Motor neuron (in vitro differentiated cells): ENCODE measurements around the gene SDHB. TPM values are rescaled to one million over a fixed set of nuclear protein-coding genes. Genes with fewer than 3 reads are reported as not detected.
A peak's percentile ranks its signal among the peaks of the same experiment; 100 is the strongest.

Source experiments
- ATAC-seq, 8 experiments: fragments of 200-7000 bp; cut with Tn5 transposase; replicated peaks in 6 of 8; 2 replicates each; pipeline ENCODE4 v1.8.0; 2021; ENCODE audit warnings: mild to moderate bottlenecking in 8 of 8, moderate library complexity in 8 of 8
- H3K27ac ChIP-seq, 2 donors: fragments of 250-450 bp; sonication (Bioruptor Pico); 2 replicates each; pipeline ENCODE4 v1.9.0; 2021; ENCODE audit warnings: antibody characterized with exemption in 2 of 2, mild to moderate bottlenecking in 2 of 2, moderate library complexity in 1 of 2
- H3K4me1 ChIP-seq, 2 donors: fragments of 250-450 bp; sonication (Bioruptor Pico); replicated peaks in 1 of 2; 2 replicates each; pipeline ENCODE4 v1.6.1; 2021; ENCODE audit warnings: antibody characterized with exemption in 2 of 2, mild to moderate bottlenecking in 2 of 2, moderate library complexity in 1 of 2
- H3K4me3 ChIP-seq, 5 donors: fragments of 250-450 bp; sonication (Bioruptor Pico); 2 replicates each; pipeline ENCODE4 v1.9.0; 2021; ENCODE audit warnings: antibody characterized with exemption in 5 of 5, mild to moderate bottlenecking in 5 of 5, moderate library complexity in 4 of 5
- WGBS, 10 experiments: fragments of 450-650 bp; shearing (Covaris generic); methylation state at CpG; one replicate each; pipeline ENCODE4 v1.0.0; 2022; 5-methylcytosine and 5-hydroxymethylcytosine counted together
- in situ Hi-C, 9 experiments: fragments of 400-800 bp; cut with MboI; loops; one replicate each; pipeline ENCODE4 v1.15.0; 2021; ENCODE audit warnings: low sequenced_read_pairs in 9 of 9, low pct_unique_long_range_greater_than_20kb in 2 of 9; ENCODE audit not compliant: unreplicated experiment in 9 of 9
- total RNA-seq, 8 experiments: library from RNA; unstranded; fragments of 300-600 nt; gene quantifications; 2 replicates each; pipeline versions ENCODE4 v1.2.3 to v1.2.4, GENCODE V29; 2022

Gene SDHB
- total RNA-seq, 8 experiments from 2014 or later: 75.1 to 161 (median 96.1) TPM

DNA sequence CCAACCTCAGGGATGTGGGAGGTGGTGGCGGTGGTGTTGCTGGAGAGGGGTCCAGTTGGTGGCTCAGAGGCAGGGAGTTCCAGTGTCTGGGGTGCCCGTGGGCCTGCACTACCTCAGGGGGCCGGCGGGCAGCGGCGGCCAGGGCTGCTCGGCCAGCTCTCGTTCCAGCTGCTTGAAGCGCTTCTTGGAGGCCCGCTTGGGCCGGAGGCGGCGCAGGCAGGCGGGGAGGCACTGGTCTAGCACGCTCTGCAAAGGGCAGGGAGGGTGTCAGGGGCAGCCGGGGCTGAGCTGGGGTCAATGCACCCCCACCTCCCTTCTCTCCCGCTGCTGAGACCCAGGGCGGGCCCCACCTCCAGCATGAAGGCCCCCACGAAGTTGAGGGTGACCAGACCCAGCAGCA is 67.7 kb downstream of the SDHB start:
- H3K4me1 ChIP-seq: no peaks in the 10 kb centered on the region
- WGBS, 10 experiments: 55% methylated on average over 5 of the region's 19 CpGs; no CpG with 5 or more reads in 9 of the 10 experiments
- in situ Hi-C loops: no loop called here
- peak in 4 of 8 experiments; percentile 4 to 18 (median 10) for ATAC-seq
- no peak overlapping the region for H3K27ac ChIP-seq
- no peak overlapping the region for H3K4me3 ChIP-seq

GRCh38 chr1:16984717-16985116 is 69.1 kb downstream of the SDHB start:
- peak in 5 of 8 experiments; percentile 15 to 47 (median 35) for ATAC-seq
- Histone ChIP-seq H3K4me3 (no peak overlapping the region), H3K4me1 (peaks cover 3 to 7% of the 10 kb centered on the region in 2 donors), H3K27ac (no peak overlapping the region)
- in situ Hi-C loops: no loop called here
- 50 to 75% (median 60%) methylated on average over 1 to 4 of the region's 7 CpGs; no CpG with 5 or more reads in 7 of the 10 experiments for WGBS, 10 experiments

GRCh38 chr1:16983649-16984048 is 70.2 kb downstream of the SDHB start:
- ATAC-seq: no peak
- Histone ChIP-seq H3K4me3 (no peak overlapping the region), H3K4me1 (peaks cover 14 to 18% of the 10 kb centered on the region in 2 donors), H3K27ac (no peak overlapping the region)
- 92 to 100% (median 100%) methylated on average over 1 to 2 of the region's 4 CpGs; no CpG with 5 or more reads in 7 of the 10 experiments for WGBS, 10 experiments
- in situ Hi-C loops: no loop called here

DNA sequence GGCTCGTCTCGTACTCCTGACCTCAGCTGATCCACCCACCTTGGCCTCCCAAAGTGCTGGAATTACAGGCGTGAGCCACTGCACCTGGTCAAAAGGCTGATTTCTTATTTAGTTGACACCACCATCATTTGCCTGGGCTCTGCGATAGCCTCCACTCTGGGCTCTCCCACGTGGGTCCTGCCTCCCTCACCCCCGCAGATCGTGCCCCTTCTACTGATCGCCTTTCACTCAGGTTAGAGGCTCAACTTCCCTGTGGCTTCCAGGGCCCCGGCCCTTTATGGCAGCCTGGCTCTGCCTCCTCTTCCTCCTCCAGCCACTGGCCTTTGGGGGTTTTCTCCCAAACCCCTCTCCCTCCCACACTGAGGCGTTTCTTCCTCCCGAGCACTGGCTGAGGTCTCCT is 70.9 kb downstream of the SDHB start:
- no peak overlapping the region for H3K27ac ChIP-seq
- no peak overlapping the region for H3K4me3 ChIP-seq
- 60 to 100% (median 80%) methylated on average over 2 to 10 of the region's 11 CpGs; no CpG with 5 or more reads in 1 of the 10 experiments for WGBS, 10 experiments
- in situ Hi-C loops: no loop called here
- ATAC-seq: no peak
- H3K4me1 ChIP-seq: peaks cover 14 to 23% of the 10 kb centered on the region in 2 donors

DNA sequence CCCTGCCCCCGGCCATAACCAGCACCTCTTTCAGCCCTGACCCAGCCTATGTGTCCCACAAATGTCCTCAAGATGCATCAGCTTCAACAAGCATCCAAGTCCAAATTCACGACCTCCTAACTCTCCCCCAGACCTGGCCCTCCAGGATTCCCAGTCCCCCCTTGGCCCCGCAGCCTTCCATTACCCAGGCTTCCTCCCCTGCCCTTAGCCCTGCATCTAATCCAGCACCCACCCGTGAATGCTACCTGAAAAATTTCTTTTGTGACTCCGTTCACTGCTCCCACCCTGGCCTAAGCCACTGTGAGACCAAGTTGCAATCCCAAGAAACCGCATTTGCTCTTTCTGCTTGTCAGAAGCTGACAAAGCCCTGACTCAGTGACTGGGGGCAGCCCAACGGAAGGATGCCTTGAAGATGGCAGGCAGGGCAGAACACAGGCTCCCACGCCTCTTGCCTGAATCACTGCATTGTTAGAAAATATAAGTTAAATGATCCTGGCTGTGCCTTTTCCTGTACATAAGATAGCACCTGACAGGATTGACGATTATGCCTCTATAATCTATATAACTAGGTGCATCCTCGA is 72.5 kb downstream of the SDHB start:
- in situ Hi-C loops: no loop called here
- Histone ChIP-seq H3K4me1 (peaks cover 14 to 23% of the 10 kb centered on the region in 2 donors), H3K27ac (no peak overlapping the region), H3K4me3 (no peak overlapping the region)
- WGBS, 10 experiments: 17 to 100% (median 90%) methylated on average over 1 to 9 of the region's 10 CpGs; no CpG with 5 or more reads in 1 of the 10 experiments
- no peak for ATAC-seq

DNA sequence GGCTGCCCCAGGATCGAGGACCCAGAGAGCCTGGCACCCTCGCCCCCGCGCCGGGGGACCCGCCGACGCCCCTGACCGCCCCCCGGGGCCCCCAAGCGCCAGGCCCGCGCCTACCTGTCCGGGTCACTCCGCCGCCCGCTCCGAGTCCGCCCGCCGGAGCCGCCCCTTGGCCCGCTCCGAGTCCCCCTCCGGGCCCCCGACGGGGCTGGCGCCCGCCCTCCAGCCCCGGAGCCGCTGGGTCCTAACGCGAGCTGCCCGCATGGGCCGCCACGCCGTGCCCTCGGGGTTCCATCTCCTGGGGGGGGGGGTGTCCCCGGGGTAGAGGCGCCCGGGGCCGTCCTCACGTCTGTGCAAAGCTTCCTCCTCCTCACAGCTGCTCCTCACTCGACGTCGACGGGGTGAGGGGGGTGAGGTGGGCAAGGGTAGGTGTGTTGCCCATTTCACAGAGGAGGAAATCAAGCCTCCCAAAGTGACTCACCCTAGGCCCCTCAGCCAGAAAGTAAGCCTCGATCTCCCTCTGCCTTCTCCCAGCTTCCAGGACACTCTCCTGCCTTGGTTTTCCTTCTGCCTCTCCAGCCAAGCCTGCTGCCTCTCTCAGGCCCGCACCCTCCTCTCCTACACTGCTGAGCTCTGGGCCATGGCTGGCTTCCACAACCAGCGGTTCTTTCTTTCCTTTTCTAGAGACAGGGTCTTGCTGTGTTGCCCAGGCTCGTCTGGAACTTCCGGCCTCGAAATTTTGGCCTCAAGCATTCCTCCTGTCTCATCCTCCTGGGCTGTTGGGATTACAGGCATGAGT is 73.2 kb downstream of the SDHB start, which contains the start of gene MFAP2:
Gene MFAP2, minus strand, starts transcription at position 148 of the 796 bp plus-strand sequence. CDS start 2,347 bp downstream, outside the sequence.
- H3K4me1 ChIP-seq: peaks cover 14 to 23% of the 10 kb centered on the region in 2 donors
- 20 to 92% (median 65%) methylated on average over 1 to 5 of the region's 53 CpGs; no CpG with 5 or more reads in 4 of the 10 experiments for WGBS, 10 experiments
- H3K4me3 ChIP-seq: peak within 1 kb of the TSS; percentile 28 to 47 (median 39)
- in situ Hi-C loops: no loop called here
- peak; percentile 13 to 59 (median 48) for ATAC-seq
- no peak within 1 kb of the TSS for H3K27ac ChIP-seq

- peak overlapping the region; percentile 28 to 47 (median 39) for H3K4me3 ChIP-seq
- ATAC-seq: peak in 7 of 8 experiments; percentile 6 to 70 (median 48)
- H3K27ac ChIP-seq: no peak overlapping the region
- in situ Hi-C loops: no loop called here
- WGBS, 10 experiments: 13 to 80% (median 43%) methylated on average over 1 to 11 of the region's 44 CpGs; no CpG with 5 or more reads in 4 of the 10 experiments
- peaks cover 14 to 23% of the 10 kb centered on the region in 2 donors for H3K4me1 ChIP-seq
These were observed 74.1 kb downstream of the SDHB start for GRCh38 chr1:16979475-16980327.

GRCh38 chr1:16978567-16979474 is 75.0 kb downstream of the SDHB start:
- in situ Hi-C loops: no loop called here
- peak overlapping the region in 1 of 5 donors; percentile 39 for H3K4me3 ChIP-seq
- WGBS, 10 experiments: 0 to 55% (median 45%) methylated on average over 1 to 17 of the region's 20 CpGs; no CpG with 5 or more reads in 3 of the 10 experiments
- peak overlapping the region in 1 of 2 donors; percentile 32 for H3K27ac ChIP-seq
- ATAC-seq: peak; percentile 39 to 75 (median 59)
- peaks cover 14 to 23% of the 10 kb centered on the region in 2 donors for H3K4me1 ChIP-seq

DNA sequence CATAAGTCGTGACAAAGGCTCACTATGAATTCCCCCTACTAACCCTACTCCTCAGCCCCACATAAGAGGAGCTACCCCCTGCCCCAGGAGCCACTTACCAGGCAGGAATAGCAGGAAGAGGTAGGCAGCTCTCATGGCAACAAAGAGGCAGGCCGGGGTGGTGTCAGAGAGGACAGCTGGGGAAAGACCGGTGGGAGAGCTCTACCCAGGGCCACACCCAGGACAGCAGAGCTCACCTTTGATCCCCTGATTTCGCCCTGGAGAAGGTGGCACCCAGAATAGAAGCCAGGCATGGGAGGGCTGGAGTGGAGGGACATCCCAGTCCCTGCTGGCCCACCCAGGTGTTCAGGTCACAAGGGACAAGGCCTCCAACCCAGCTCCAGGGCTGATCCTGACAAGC is 75.7 kb downstream of the SDHB start:
- in situ Hi-C loops: no loop called here
- ATAC-seq: peak in 1 of 8 experiments; percentile 2
- Histone ChIP-seq H3K27ac (no peak overlapping the region), H3K4me1 (peaks cover 14 to 23% of the 10 kb centered on the region in 2 donors), H3K4me3 (no peak overlapping the region)
- 78 to 79% (median 78%) methylated on average over 2 to 4 of the region's 4 CpGs; no CpG with 5 or more reads in 7 of the 10 experiments for WGBS, 10 experiments

GRCh38 chr1:16977377-16977776 is 76.5 kb downstream of the SDHB start:
- in situ Hi-C loops: no loop called here

DNA sequence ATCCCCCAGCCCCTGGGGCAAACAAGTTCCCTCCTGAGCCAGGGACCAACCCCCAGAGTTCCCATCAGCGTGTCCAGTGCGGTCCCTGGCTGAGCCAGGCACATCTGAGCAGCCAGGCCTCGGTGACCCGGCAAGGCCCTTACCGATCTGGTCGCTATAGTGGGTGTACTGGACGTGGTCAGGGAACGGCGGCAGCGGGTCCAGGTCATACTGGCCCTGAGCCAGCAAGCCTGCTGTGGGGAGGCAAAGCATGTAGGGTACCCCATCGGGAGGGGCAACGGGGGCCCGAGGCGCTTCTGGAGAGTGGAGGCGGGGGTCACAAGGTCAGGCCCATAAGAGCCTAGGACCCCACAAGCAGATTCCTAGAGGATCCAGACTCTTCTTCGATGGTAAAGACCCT is 76.9 kb downstream of the SDHB start:
- H3K4me3 ChIP-seq: no peak overlapping the region
- peaks cover 20 to 33% of the 10 kb centered on the region in 2 donors for H3K4me1 ChIP-seq
- no peak for ATAC-seq
- in situ Hi-C loops: no loop called here
- H3K27ac ChIP-seq: no peak overlapping the region
- 74 to 93% (median 80%) methylated on average over 3 to 9 of the region's 16 CpGs; no CpG with 5 or more reads in 7 of the 10 experiments for WGBS, 10 experiments

More at GRCh38 chr1:16977377-16977776, 76.5 kb downstream of the SDHB start:
- 90 to 100% (median 91%) methylated on average over 1 to 5 of the region's 5 CpGs; no CpG with 5 or more reads in 6 of the 10 experiments for WGBS, 10 experiments
- H3K27ac ChIP-seq: no peak overlapping the region
- H3K4me3 ChIP-seq: no peak overlapping the region
- H3K4me1 ChIP-seq: peaks cover 16 to 29% of the 10 kb centered on the region in 2 donors
- ATAC-seq: no peak
